ENCODE results near the gene THYN1. TPM values are rescaled to one million over a fixed set of nuclear protein-coding genes. Genes with fewer than 3 reads are reported as not detected.
"Not testable (repeated sequence)": the region's sequence is repeated elsewhere in the genome, so short reads cannot be mapped to it uniquely, and the experiment has no call there.

Gene THYN1
- total and polyA plus RNA-seq, 9 donors = 41.0 to 91.8 (median 59.6) TPM

GRCh38 chr11:134260983-134261382, 7.8 kb upstream of the THYN1 start:
- TF ChIP-seq EP300 (IDR thresholded peaks at IDR 0.05) (no peak), CTCF (IDR thresholded peaks at IDR 0.05) (no peak), POLR2A (IDR thresholded peaks at IDR 0.05) (no peak)
- 90 to 94% (median 93%) methylated on average over 16 of the region's 16 CpGs for WGBS, 3 donors
- no peak for DNase-seq
- H3K4me3 ChIP-seq = no peak overlapping the region
- no peaks in the 10 kb centered on the region for H3K4me1 ChIP-seq (ENCODE audit: insufficient read depth)
- no peaks in the 10 kb centered on the region for H3K36me3 ChIP-seq
- intact Hi-C loops (cut with DNase I) = no loop called here
- no peak overlapping the region for H3K27ac ChIP-seq
- H3K9me3 ChIP-seq = no peaks in the 10 kb centered on the region
- no peaks in the 10 kb centered on the region for H3K27me3 ChIP-seq

DNA sequence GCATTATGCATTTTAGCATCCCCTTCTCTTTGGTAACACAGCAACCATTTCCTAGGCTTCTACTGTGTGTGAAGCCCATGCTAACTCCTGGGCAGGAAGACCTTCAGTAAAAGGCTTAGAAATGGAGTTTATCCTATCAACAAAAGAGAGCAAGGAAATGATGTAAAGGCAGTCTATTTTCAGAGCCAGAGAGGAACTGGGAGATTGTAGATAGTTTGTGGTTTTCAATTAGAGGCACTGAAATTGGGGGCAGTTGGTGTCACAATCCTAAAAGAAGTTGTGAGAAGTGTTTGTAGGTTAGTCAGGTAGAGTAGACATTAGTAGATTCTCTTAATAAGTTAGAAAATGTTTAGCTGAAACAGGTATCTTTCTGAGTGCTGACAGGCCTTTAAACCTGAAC, 7.4 kb upstream of the THYN1 start:
- no peaks in the 10 kb centered on the region for H3K27me3 ChIP-seq
- H3K9me3 ChIP-seq = no peaks in the 10 kb centered on the region
- no peak overlapping the region for H3K4me3 ChIP-seq
- H3K27ac ChIP-seq = no peak overlapping the region
- intact Hi-C loops (cut with DNase I) = no loop called here
- no peaks in the 10 kb centered on the region for H3K4me1 ChIP-seq (ENCODE audit: insufficient read depth)
- TF ChIP-seq EP300 (IDR thresholded peaks at IDR 0.05) (no peak), CTCF (IDR thresholded peaks at IDR 0.05) (no peak), POLR2A (IDR thresholded peaks at IDR 0.05) (no peak)
- no peaks in the 10 kb centered on the region for H3K36me3 ChIP-seq
- no peak for DNase-seq

DNA sequence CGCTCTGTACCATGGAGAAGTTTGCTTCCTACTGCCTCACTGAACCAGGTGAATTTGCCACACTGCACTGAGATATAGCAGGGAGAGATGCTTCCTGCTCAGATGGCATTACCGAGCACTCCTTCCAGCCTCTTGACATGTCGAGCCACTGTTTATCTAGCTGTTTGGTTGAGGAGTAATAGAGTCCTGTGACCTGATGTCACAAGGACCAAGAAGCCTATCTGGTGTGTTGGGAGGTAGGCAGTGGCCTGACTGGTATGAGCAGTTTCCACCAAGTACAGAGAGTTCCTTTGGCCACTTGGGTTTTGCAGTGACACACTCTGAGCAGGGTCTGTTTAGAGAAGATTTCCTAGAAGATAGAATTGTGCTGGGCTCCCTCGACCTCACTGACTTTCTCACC, 5.4 kb upstream of the THYN1 start:
- DNase-seq = no peak
- Histone ChIP-seq H3K4me1 (ENCODE audit: insufficient read depth) (peaks cover 1% of the 10 kb centered on the region), H3K36me3 (no peaks in the 10 kb centered on the region), H3K27ac (no peak overlapping the region), H3K9me3 (no peaks in the 10 kb centered on the region), H3K4me3 (no peak overlapping the region), H3K27me3 (no peaks in the 10 kb centered on the region)
- 85 to 93% (median 88%) methylated on average over 4 of the region's 4 CpGs for WGBS, 3 donors
- no peak for TF ChIP-seq POLR2A (IDR thresholded peaks at IDR 0.05)
- TF ChIP-seq CTCF (IDR thresholded peaks at IDR 0.05) = no peak
- TF ChIP-seq EP300 (IDR thresholded peaks at IDR 0.05) = no peak
- intact Hi-C loops (cut with DNase I) = no loop called here

DNA sequence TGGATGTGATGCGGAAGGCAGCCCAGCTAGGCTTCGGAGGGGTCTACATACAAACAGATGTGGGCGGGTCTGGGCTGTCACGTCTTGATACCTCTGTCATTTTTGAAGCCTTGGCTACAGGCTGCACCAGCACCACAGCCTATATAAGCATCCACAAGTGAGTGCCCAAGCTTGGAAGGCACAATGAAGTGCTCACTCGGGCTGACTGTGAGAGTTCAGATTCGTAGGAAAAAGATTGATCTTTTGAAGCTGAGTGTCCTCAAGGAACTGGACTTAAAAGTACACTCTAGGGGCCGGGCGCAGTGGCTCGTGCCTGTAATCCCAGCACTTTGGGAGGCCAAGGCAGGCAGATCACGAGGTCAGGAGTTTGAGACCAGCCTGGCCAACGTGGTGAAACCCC, 3.9 kb upstream of the THYN1 start:
- Histone ChIP-seq H3K4me1 (ENCODE audit: insufficient read depth) (peaks cover 1% of the 10 kb centered on the region), H3K4me3 (no peak overlapping the region), H3K9me3 (no peaks in the 10 kb centered on the region), H3K27me3 (no peaks in the 10 kb centered on the region), H3K36me3 (no peaks in the 10 kb centered on the region), H3K27ac (no peak overlapping the region)
- intact Hi-C loops (cut with DNase I) = no loop called here
- no peak for TF ChIP-seq EP300 (IDR thresholded peaks at IDR 0.05)
- no peak for TF ChIP-seq CTCF (IDR thresholded peaks at IDR 0.05)
- TF ChIP-seq POLR2A (IDR thresholded peaks at IDR 0.05) = no peak
- no peak for DNase-seq
- 93 to 94% (median 93%) methylated on average over 11 of the region's 11 CpGs for WGBS, 3 donors

DNA sequence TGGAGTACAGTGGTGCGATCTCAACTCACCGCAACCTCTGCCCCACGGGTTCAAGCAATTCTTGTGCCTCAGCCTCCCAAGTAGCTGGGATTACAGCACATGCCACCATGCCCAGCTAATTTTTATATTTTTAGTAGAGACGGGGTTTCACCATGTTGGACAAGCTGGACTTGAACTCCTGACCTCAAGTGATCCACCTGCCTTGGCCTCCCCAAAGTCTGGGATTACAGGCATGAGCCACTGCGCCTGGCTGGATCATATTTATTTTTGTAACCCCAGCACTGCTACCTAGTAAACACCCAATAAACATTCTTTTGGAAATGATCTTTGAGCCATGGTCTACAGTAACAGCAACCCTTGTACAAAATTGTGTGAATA, 2.0 kb upstream of the THYN1 start:
- intact Hi-C loops (cut with DNase I) = not testable (repeated sequence)
- 93 to 98% (median 94%) methylated on average over 5 of the region's 5 CpGs for WGBS, 3 donors

More for the DNA sequence above, 2.0 kb upstream of the THYN1 start:
- H3K9me3 ChIP-seq; H3K27ac ChIP-seq; H3K27me3 ChIP-seq; DNase-seq; H3K4me3 ChIP-seq; H3K4me1 ChIP-seq (ENCODE audit: insufficient read depth); H3K36me3 ChIP-seq: not testable (repeated sequence)

Measured in ovary (tissue), 9 donors.